Hepatocyte (in vitro differentiated cells): ENCODE measurements around the gene CPNE6. TPM values are rescaled to one million over a fixed set of nuclear protein-coding genes. Genes with fewer than 3 reads are reported as not detected.

ENCODE experiments used
- DNase-seq: peaks from one replicate; pipeline ENCODE4 v3.0.0-alpha.2; 2016; ENCODE audit warnings: low spot score
- H2AFZ ChIP-seq: fragments of 200-600 bp; sonication (generic); 2 replicates; pipeline ENCODE4 v1.6.0; 2016; ENCODE audit warnings: antibody characterized with exemption, mild to moderate bottlenecking
- H3K27ac ChIP-seq: fragments of 200-600 bp; sonication (generic); 2 replicates; pipeline ENCODE4 v1.5.1; 2016; ENCODE audit warnings: mild to moderate bottlenecking
- H3K27me3 ChIP-seq: fragments of 200-600 bp; sonication (generic); 2 replicates; pipeline ENCODE4 v1.6.1; 2016
- H3K36me3 ChIP-seq: fragments of 200-600 bp; sonication (generic); replicated peaks from 2 replicates; pipeline ENCODE4 v1.5.1; 2016; ENCODE audit warnings: low read depth; ENCODE audit not compliant: insufficient read depth
- H3K4me1 ChIP-seq: fragments of 200-600 bp; sonication (generic); 2 replicates; pipeline ENCODE4 v1.5.1; 2016; ENCODE audit warnings: mild to moderate bottlenecking, moderate library complexity; ENCODE audit not compliant: insufficient read depth
- H3K4me2 ChIP-seq: fragments of 200-600 bp; sonication (generic); 2 replicates; pipeline ENCODE4 v1.6.0; 2016
- H3K4me3 ChIP-seq: fragments of 200-600 bp; sonication (generic); 2 replicates; pipeline ENCODE4 v1.5.1; 2016; ENCODE audit warnings: mild to moderate bottlenecking
- H3K79me2 ChIP-seq: fragments of 200-600 bp; sonication (generic); 2 replicates; pipeline ENCODE4 v1.6.0; 2017; ENCODE audit warnings: mild to moderate bottlenecking
- H3K9me2 ChIP-seq: fragments of 200-600 bp; sonication (generic); replicated peaks from 2 replicates; pipeline ENCODE4 v1.6.0; 2017; ENCODE audit warnings: mild to moderate bottlenecking; ENCODE audit not compliant: insufficient read depth
- H3K9me3 ChIP-seq: fragments of 200-600 bp; sonication (generic); 2 replicates; pipeline ENCODE4 v1.5.1; 2016; ENCODE audit warnings: low read depth, mild to moderate bottlenecking
- H4K20me1 ChIP-seq: fragments of 200-600 bp; sonication (generic); 2 replicates; pipeline ENCODE4 v1.6.0; 2016; ENCODE audit warnings: mild to moderate bottlenecking; ENCODE audit not compliant: insufficient read depth, poor library complexity, severe bottlenecking
- CTCF ChIP-seq: fragments of 200-600 bp; sonication (generic); IDR thresholded peaks from 2 replicates; pipeline ENCODE4 v1.5.1; 2016; ENCODE audit warnings: antibody characterized with exemption, mild to moderate bottlenecking; ENCODE audit not compliant: poor library complexity
- EZH2 ChIP-seq: fragments of 200-600 bp; sonication (generic); IDR thresholded peaks from 2 replicates; pipeline ENCODE4 v1.6.1; 2016; ENCODE audit warnings: antibody characterized with exemption, mild to moderate bottlenecking, borderline replicate concordance
- EZH2phosphoT487 ChIP-seq: fragments of 200-600 bp; sonication (generic); IDR thresholded peaks from one replicate; pipeline ENCODE4 v1.6.1; 2018; ENCODE audit warnings: antibody characterized with exemption, mild to moderate bottlenecking, low read depth, moderate library complexity; ENCODE audit not compliant: unreplicated experiment, severe bottlenecking
- WGBS: methylation state at CpG from one replicate; pipeline ENCODE4 v1.1.6; 2016; ENCODE audit warnings: low lambda C conversion rate; ENCODE audit errors: missing lambda C conversion rate; 5-methylcytosine and 5-hydroxymethylcytosine counted together
- polyA plus RNA-seq: library from polyadenylated mRNA; unstranded; fragments of >200 nt; fragmentation: Nextera tagmentation; extraction: Ambion mirVana; gene quantifications from 2 replicates; pipeline ENCODE4 v1.2.1, GENCODE V29; 2016
- total RNA-seq: library from RNA; depleted of rRNA; stranded (reverse); fragments of >200 nt; gene quantifications from 2 replicates; pipeline ENCODE4 v1.2.3, GENCODE V29; 2014

CPNE6 gene
- total and polyA plus RNA-seq, 2 experiments from 2014 or later: not detected

GRCh38 chr14:24122898-24123297, 51.5 kb downstream of the CPNE6 start:
- TF ChIP-seq EZH2phosphoT487 (no peak), CTCF (no peak), EZH2 (no peak)
- WGBS: 96% methylated on average over 8 of the region's 8 CpGs
- Histone ChIP-seq H3K4me1 (no peaks in the 10 kb centered on the region), H3K4me2 (no peak overlapping the region), H3K9me3 (no peaks in the 10 kb centered on the region), H3K4me3 (no peak overlapping the region), H3K36me3 (no peaks in the 10 kb centered on the region), H3K79me2 (no peaks in the 10 kb centered on the region), H2AFZ (no peak overlapping the region), H3K9me2 (no peaks in the 10 kb centered on the region), H4K20me1 (no peaks in the 10 kb centered on the region), H3K27me3 (no peaks in the 10 kb centered on the region), H3K27ac (no peak overlapping the region)
- no peak for DNase-seq

- no peaks in the 10 kb centered on the region for H3K27me3 ChIP-seq
- H3K4me2 ChIP-seq: no peak overlapping the region
- H3K27ac ChIP-seq: no peak overlapping the region
Measured at GRCh38 chr14:24123424-24124417, 52.4 kb downstream of the CPNE6 start.

DNA sequence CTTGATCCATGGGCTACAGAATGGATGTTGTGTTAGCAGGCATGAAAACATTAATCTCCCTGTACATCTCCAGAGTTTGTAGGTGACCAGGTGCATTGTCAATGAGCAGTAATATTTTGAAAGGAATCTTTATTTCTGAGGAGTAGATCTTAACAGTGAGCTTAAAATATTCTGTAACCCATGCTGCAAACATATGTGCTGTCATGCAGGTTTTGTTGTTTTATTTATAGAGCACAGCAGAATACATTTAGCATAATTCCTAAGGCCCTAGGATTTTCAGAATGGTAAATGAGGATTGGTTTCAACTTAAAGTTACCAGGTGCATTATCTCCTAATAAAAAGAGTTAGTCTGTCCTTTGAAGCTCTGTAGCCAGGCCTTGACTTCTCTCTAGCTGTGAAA, 55.6 kb downstream of the CPNE6 start:
- Histone ChIP-seq H3K9me3 (no peaks in the 10 kb centered on the region), H3K27ac (no peak overlapping the region), H3K27me3 (no peaks in the 10 kb centered on the region), H3K4me2 (no peak overlapping the region), H3K9me2 (no peaks in the 10 kb centered on the region), H3K4me1 (no peaks in the 10 kb centered on the region), H2AFZ (no peak overlapping the region), H4K20me1 (no peaks in the 10 kb centered on the region), H3K79me2 (no peaks in the 10 kb centered on the region), H3K36me3 (no peaks in the 10 kb centered on the region), H3K4me3 (no peak overlapping the region)
- DNase-seq: no peak
- TF ChIP-seq CTCF: no peak
- TF ChIP-seq EZH2: no peak
- TF ChIP-seq EZH2phosphoT487: no peak

More at GRCh38 chr14:24123424-24124417, 52.4 kb downstream of the CPNE6 start:
- Histone ChIP-seq H3K9me3 (no peaks in the 10 kb centered on the region), H3K79me2 (no peaks in the 10 kb centered on the region), H3K9me2 (no peaks in the 10 kb centered on the region), H4K20me1 (no peaks in the 10 kb centered on the region), H3K4me1 (no peaks in the 10 kb centered on the region), H2AFZ (no peak overlapping the region), H3K36me3 (no peaks in the 10 kb centered on the region), H3K4me3 (no peak overlapping the region)
- TF ChIP-seq EZH2 (no peak), CTCF (no peak), EZH2phosphoT487 (no peak)
- 91% methylated on average over 9 of the region's 9 CpGs for WGBS
- no peak for DNase-seq
